Astrocyte (in vitro differentiated cells and primary cell): Measurements from ENCODE around the gene TES. TPM values are rescaled to one million over a fixed set of nuclear protein-coding genes. Genes with fewer than 3 reads are reported as not detected.
A peak's percentile ranks its signal among the peaks of the same experiment; 100 is the strongest.

Experiments
- DNase-seq: peaks from one replicate; pipeline ENCODE4 v3.0.0-alpha.2; 2010; ENCODE audit warnings: low read depth
- FAIRE-seq: peaks from 2 replicates; lab custom pipeline; 2011; peaks lifted over from hg19 to GRCh38; lab: Jason Lieb, UNC
- H2AFZ ChIP-seq: 2 replicates; pipeline ENCODE4 v1.6.0; 2012; ENCODE audit warnings: low read depth, low read length, inconsistent platforms
- H3K27ac ChIP-seq: 2 replicates; pipeline ENCODE4 v1.5.1; 2011; ENCODE audit warnings: low read depth, low read length, inconsistent platforms
- H3K27me3 ChIP-seq: 2 replicates; pipeline ENCODE4 v1.6.0; 2011; ENCODE audit warnings: low read length, inconsistent platforms; ENCODE audit not compliant: insufficient read depth
- H3K36me3 ChIP-seq: 2 replicates; pipeline ENCODE4 v1.5.1; 2011; ENCODE audit warnings: low read length, inconsistent platforms; ENCODE audit not compliant: insufficient read depth
- H3K4me1 ChIP-seq: 2 replicates; pipeline ENCODE4 v1.5.1; 2011; ENCODE audit warnings: low read length, inconsistent platforms; ENCODE audit not compliant: insufficient read depth
- H3K4me2 ChIP-seq: 2 replicates; pipeline ENCODE4 v1.6.0; 2012; ENCODE audit warnings: low read length, inconsistent platforms
- H3K4me3 ChIP-seq: 2 replicates; pipeline ENCODE4 v1.5.1; 2011; ENCODE audit warnings: low read depth, mild to moderate bottlenecking, low read length, inconsistent platforms; ENCODE audit not compliant: insufficient read depth
- H3K79me2 ChIP-seq: 2 replicates; pipeline ENCODE4 v1.6.0; 2012; ENCODE audit warnings: mild to moderate bottlenecking, low read length, inconsistent platforms; ENCODE audit not compliant: insufficient read depth
- H3K9ac ChIP-seq: 2 replicates; pipeline ENCODE4 v1.6.0; 2012; ENCODE audit warnings: mild to moderate bottlenecking, low read length, inconsistent platforms
- H3K9me3 ChIP-seq: 2 replicates; pipeline ENCODE4 v1.5.1; 2012; ENCODE audit warnings: low read depth, mild to moderate bottlenecking, low read length, inconsistent platforms; ENCODE audit not compliant: insufficient read depth
- H4K20me1 ChIP-seq: 2 replicates; pipeline ENCODE4 v1.6.0; 2012; ENCODE audit warnings: low read length, inconsistent platforms; ENCODE audit not compliant: insufficient read depth
- H3K27ac Mint-ChIP-seq: one replicate; pipeline ENCODE4 v1.8.0; 2021; ENCODE audit warnings: mild to moderate bottlenecking, mixed read lengths; ENCODE audit not compliant: unreplicated experiment
- H3K27me3 Mint-ChIP-seq: one replicate; pipeline ENCODE4 v1.8.0; 2021; ENCODE audit warnings: low read depth, mixed read lengths; ENCODE audit not compliant: unreplicated experiment
- H3K36me3 Mint-ChIP-seq: one replicate; pipeline ENCODE4 v1.8.0; 2021; ENCODE audit warnings: low read depth, mixed read lengths; ENCODE audit not compliant: unreplicated experiment
- H3K4me1 Mint-ChIP-seq: one replicate; pipeline ENCODE4 v1.8.0; 2021; ENCODE audit warnings: low read depth, mixed read lengths; ENCODE audit not compliant: unreplicated experiment
- H3K4me3 Mint-ChIP-seq: one replicate; pipeline ENCODE4 v1.8.0; 2021; ENCODE audit warnings: mild to moderate bottlenecking, moderate library complexity, mixed read lengths; ENCODE audit not compliant: unreplicated experiment
- H3K9me3 Mint-ChIP-seq: one replicate; pipeline ENCODE4 v1.8.0; 2021; ENCODE audit warnings: mild to moderate bottlenecking, mixed read lengths; ENCODE audit not compliant: unreplicated experiment
- CTCF ChIP-seq: IDR thresholded peaks from 2 replicates; pipeline ENCODE4 v1.5.1; 2011; ENCODE audit warnings: low read depth, mild to moderate bottlenecking, inconsistent platforms, low read length, moderate library complexity; ENCODE audit not compliant: insufficient read depth
- EZH2 ChIP-seq: IDR thresholded peaks from 2 replicates; pipeline ENCODE4 v1.6.1; 2012; ENCODE audit warnings: mild to moderate bottlenecking, low read length, inconsistent platforms; ENCODE audit not compliant: insufficient read depth
- total RNA-seq: library from RNA; stranded (reverse); gene quantifications from 2 replicates; pipeline ENCODE4 v1.2.1, GENCODE V29; 2021

The TES gene
- total RNA-seq, 1 donor from 2014 or later, result 179 TPM

GRCh38 chr7:116180302-116180701, 30.0 kb upstream of the TES start:
- Histone ChIP-seq H3K27me3 (no peaks in the 10 kb centered on the region), H3K4me1 (peaks cover 8% of the 10 kb centered on the region), H3K27ac (no peak overlapping the region), H3K4me3 (no peak overlapping the region), H3K4me2 (no peak overlapping the region), H4K20me1 (no peaks in the 10 kb centered on the region), H3K36me3 (no peaks in the 10 kb centered on the region), H3K79me2 (no peaks in the 10 kb centered on the region), H2AFZ (no peak overlapping the region), H3K9ac (no peak overlapping the region), H3K9me3 (no peaks in the 10 kb centered on the region)
- peak; percentile 64 for FAIRE-seq
- H3K36me3 Mint-ChIP-seq, result no peaks in the 10 kb centered on the region
- TF ChIP-seq EZH2 (no peak), CTCF (peak; percentile 87)
- peaks cover 9% of the 10 kb centered on the region for H3K4me1 Mint-ChIP-seq
- peaks cover 7% of the 10 kb centered on the region for H3K9me3 Mint-ChIP-seq
- no peak for DNase-seq
- peak overlapping the region; percentile 38 for H3K27ac Mint-ChIP-seq
- H3K4me3 Mint-ChIP-seq, result no peak overlapping the region
- H3K27me3 Mint-ChIP-seq, result no peaks in the 10 kb centered on the region

- H3K9ac ChIP-seq, result no peak overlapping the region
- H3K27ac Mint-ChIP-seq, result no peak overlapping the region
- H3K9me3 ChIP-seq, result no peaks in the 10 kb centered on the region
- no peaks in the 10 kb centered on the region for H3K79me2 ChIP-seq
- TF ChIP-seq EZH2 (no peak), CTCF (no peak)
- no peak overlapping the region for H2AFZ ChIP-seq
- H3K36me3 Mint-ChIP-seq, result no peaks in the 10 kb centered on the region
- FAIRE-seq, result no peak
- H3K9me3 Mint-ChIP-seq, result peaks cover 11% of the 10 kb centered on the region
- no peaks in the 10 kb centered on the region for H3K4me1 ChIP-seq
- DNase-seq, result no peak
- no peaks in the 10 kb centered on the region for H4K20me1 ChIP-seq
- H3K27me3 ChIP-seq, result no peaks in the 10 kb centered on the region
- H3K27me3 Mint-ChIP-seq, result no peaks in the 10 kb centered on the region
- no peaks in the 10 kb centered on the region for H3K36me3 ChIP-seq
- H3K4me3 Mint-ChIP-seq, result no peak overlapping the region
- no peak overlapping the region for H3K4me2 ChIP-seq
- H3K4me3 ChIP-seq, result no peak overlapping the region
- H3K4me1 Mint-ChIP-seq, result peaks cover 8% of the 10 kb centered on the region
- no peak overlapping the region for H3K27ac ChIP-seq
Measured at GRCh38 chr7:116182023-116182422, 28.3 kb upstream of the TES start.

- no peak overlapping the region for H3K4me3 Mint-ChIP-seq
- H3K36me3 Mint-ChIP-seq, result peaks cover 1% of the 10 kb centered on the region
- H3K27ac Mint-ChIP-seq, result no peak overlapping the region
- no peak for FAIRE-seq
- Histone ChIP-seq H3K27me3 (no peaks in the 10 kb centered on the region), H3K4me1 (no peaks in the 10 kb centered on the region), H4K20me1 (no peaks in the 10 kb centered on the region), H3K36me3 (no peaks in the 10 kb centered on the region), H3K27ac (no peak overlapping the region), H2AFZ (peak overlapping the region; percentile 31), H3K79me2 (no peaks in the 10 kb centered on the region), H3K4me2 (no peak overlapping the region), H3K9me3 (peaks cover 6% of the 10 kb centered on the region), H3K9ac (no peak overlapping the region), H3K4me3 (no peak overlapping the region)
- peaks cover 3% of the 10 kb centered on the region for H3K4me1 Mint-ChIP-seq
- TF ChIP-seq CTCF (no peak), EZH2 (no peak)
- H3K27me3 Mint-ChIP-seq, result no peaks in the 10 kb centered on the region
- DNase-seq, result no peak
- peaks cover 18% of the 10 kb centered on the region for H3K9me3 Mint-ChIP-seq
Measured at GRCh38 chr7:116185450-116185849, 24.9 kb upstream of the TES start.
